ENCODE measurements around the gene CEP131.

GRCh38 chr17:81191116-81191515, 31.6 kb downstream of the CEP131 start:
- TF ChIP-seq, protein P1, sequence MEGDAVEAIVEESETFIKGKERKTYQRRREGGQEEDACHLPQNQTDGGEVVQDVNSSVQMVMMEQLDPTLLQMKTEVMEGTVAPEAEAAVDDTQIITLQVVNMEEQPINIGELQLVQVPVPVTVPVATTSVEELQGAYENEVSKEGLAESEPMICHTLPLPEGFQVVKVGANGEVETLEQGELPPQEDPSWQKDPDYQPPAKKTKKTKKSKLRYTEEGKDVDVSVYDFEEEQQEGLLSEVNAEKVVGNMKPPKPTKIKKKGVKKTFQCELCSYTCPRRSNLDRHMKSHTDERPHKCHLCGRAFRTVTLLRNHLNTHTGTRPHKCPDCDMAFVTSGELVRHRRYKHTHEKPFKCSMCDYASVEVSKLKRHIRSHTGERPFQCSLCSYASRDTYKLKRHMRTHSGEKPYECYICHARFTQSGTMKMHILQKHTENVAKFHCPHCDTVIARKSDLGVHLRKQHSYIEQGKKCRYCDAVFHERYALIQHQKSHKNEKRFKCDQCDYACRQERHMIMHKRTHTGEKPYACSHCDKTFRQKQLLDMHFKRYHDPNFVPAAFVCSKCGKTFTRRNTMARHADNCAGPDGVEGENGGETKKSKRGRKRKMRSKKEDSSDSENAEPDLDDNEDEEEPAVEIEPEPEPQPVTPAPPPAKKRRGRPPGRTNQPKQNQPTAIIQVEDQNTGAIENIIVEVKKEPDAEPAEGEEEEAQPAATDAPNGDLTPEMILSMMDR (IDR thresholded peaks at IDR 0.05): no peak
- TF ChIP-seq POLR2A (IDR thresholded peaks at IDR 0.05): no peak

Measured in body of pancreas (tissue), 4 donors.